ENCODE results near the gene PIK3AP1.

DNA sequence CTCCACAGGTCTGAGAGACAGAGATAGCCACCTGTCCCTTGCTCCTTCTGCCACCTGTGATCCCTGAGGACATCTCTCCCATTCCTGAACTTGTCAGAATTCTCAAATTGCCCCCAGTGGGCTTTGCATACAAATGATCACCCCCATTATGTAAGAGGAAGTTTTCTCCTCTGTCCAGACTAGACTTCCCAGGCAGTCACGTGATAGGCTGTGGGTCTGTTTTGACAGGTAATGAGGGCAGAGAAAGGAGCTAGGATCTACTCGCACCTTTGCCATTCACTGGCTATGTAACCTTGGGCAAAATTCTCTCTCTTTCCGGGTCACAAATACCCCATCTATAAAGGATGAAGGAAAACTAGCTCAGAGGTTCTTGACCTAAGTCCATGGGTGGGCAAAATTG lies 112.1 kb downstream of the PIK3AP1 start:
- TF ChIP-seq FOSL2 (IDR thresholded peaks at IDR 0.05), result no peak
- no peak for TF ChIP-seq FOSL2 (CRISPR knock-in tag; IDR thresholded peaks at IDR 0.05)
- TF ChIP-seq EP300 (IDR thresholded peaks at IDR 0.05), result no peak
- TF ChIP-seq, protein P1, sequence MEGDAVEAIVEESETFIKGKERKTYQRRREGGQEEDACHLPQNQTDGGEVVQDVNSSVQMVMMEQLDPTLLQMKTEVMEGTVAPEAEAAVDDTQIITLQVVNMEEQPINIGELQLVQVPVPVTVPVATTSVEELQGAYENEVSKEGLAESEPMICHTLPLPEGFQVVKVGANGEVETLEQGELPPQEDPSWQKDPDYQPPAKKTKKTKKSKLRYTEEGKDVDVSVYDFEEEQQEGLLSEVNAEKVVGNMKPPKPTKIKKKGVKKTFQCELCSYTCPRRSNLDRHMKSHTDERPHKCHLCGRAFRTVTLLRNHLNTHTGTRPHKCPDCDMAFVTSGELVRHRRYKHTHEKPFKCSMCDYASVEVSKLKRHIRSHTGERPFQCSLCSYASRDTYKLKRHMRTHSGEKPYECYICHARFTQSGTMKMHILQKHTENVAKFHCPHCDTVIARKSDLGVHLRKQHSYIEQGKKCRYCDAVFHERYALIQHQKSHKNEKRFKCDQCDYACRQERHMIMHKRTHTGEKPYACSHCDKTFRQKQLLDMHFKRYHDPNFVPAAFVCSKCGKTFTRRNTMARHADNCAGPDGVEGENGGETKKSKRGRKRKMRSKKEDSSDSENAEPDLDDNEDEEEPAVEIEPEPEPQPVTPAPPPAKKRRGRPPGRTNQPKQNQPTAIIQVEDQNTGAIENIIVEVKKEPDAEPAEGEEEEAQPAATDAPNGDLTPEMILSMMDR (IDR thresholded peaks at IDR 0.05), result no peak
- TF ChIP-seq RCOR1 (IDR thresholded peaks at IDR 0.05; ENCODE audit: low read depth, low read length), result no peak
- TF ChIP-seq MYC (IDR thresholded peaks at IDR 0.05; ENCODE audit: borderline replicate concordance, low read length), result no peak
- TF ChIP-seq FOXS1 (CRISPR knock-in tag; IDR thresholded peaks at IDR 0.05), result no peak
- TF ChIP-seq, protein P2, sequence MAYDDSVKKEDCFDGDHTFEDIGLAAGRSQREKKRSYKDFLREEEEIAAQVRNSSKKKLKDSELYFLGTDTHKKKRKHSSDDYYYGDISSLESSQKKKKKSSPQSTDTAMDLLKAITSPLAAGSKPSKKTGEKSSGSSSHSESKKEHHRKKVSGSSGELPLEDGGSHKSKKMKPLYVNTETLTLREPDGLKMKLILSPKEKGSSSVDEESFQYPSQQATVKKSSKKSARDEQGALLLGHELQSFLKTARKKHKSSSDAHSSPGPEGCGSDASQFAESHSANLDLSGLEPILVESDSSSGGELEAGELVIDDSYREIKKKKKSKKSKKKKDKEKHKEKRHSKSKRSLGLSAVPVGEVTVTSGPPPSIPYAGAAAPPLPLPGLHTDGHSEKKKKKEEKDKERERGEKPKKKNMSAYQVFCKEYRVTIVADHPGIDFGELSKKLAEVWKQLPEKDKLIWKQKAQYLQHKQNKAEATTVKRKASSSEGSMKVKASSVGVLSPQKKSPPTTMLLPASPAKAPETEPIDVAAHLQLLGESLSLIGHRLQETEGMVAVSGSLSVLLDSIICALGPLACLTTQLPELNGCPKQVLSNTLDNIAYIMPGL (CRISPR knock-in tag; IDR thresholded peaks at IDR 0.05; ENCODE audit: borderline replicate concordance), result no peak
- TF ChIP-seq MAFK (IDR thresholded peaks at IDR 0.05; ENCODE audit: partially characterized antibody), result no peak
- TF ChIP-seq POLR2A (IDR thresholded peaks at IDR 0.05; ENCODE audit: low read length), result no peak
